H1 (cell line): Measurements from ENCODE around the gene SLC2A4. TPM values are rescaled to one million over a fixed set of nuclear protein-coding genes. Genes with fewer than 3 reads are reported as not detected.

Source experiments
- CTCF ChIA-PET: fragments of 300-600 bp; sonication (Branson Sonifier 250); formaldehyde crosslinking; loops from one replicate; lab custom pipeline; 2021; ENCODE audit not compliant: partially characterized antibody; lab: Charles Lee
- POLR2A ChIA-PET: fragments of 300-600 bp; sonication (Branson Sonifier 250); formaldehyde crosslinking; loops from one replicate; lab custom pipeline; 2021; ENCODE audit warnings: inconsistent platforms; ENCODE audit not compliant: partially characterized antibody; lab: Charles Lee
- DNase-seq, 2 experiments: peaks; one replicate each; pipeline versions ENCODE4 v3.0.0 to v3.0.0-alpha.2; 2010 to 2022; ENCODE audit warnings: low spot score in 2 of 2, low read depth in 1 of 2, mixed read lengths in 1 of 2
- FAIRE-seq: peaks from 2 replicates; lab custom pipeline; 2011; peaks lifted over from hg19 to GRCh38; lab: Jason Lieb, UNC
- H2AFZ ChIP-seq: 2 replicates; pipeline ENCODE4 v1.8.1; 2012; ENCODE audit warnings: low read length, inconsistent platforms
- H2AK5ac ChIP-seq: 2 replicates; pipeline ENCODE4 v1.6.1; 2013; ENCODE audit warnings: low read depth, low read length
- H2BK120ac ChIP-seq: replicated peaks from 2 replicates; pipeline ENCODE3; 2013; ENCODE audit warnings: low read depth, low read length, inconsistent platforms
- H2BK12ac ChIP-seq: 2 replicates; pipeline ENCODE4 v1.6.1; 2013; ENCODE audit warnings: low read depth, low read length
- H2BK15ac ChIP-seq: 2 replicates; pipeline ENCODE4 v1.6.1; 2013; ENCODE audit warnings: low read length
- H2BK20ac ChIP-seq: 2 replicates; pipeline ENCODE4 v1.6.1; 2013; ENCODE audit warnings: low read length
- H2BK5ac ChIP-seq: 2 replicates; pipeline ENCODE4 v1.6.1; 2013; ENCODE audit warnings: low read depth, low read length
- H3K14ac ChIP-seq: 2 replicates; pipeline ENCODE4 v1.6.1; 2013; ENCODE audit warnings: inconsistent platforms; ENCODE audit not compliant: insufficient read length
- H3K18ac ChIP-seq: 2 replicates; pipeline ENCODE4 v1.6.1; 2013; ENCODE audit warnings: low read length; ENCODE audit errors: extremely low read depth
- H3K23ac ChIP-seq: 2 replicates; pipeline ENCODE4 v1.6.1; 2013; ENCODE audit warnings: inconsistent platforms; ENCODE audit not compliant: insufficient read length
- H3K23me2 ChIP-seq: 2 replicates; pipeline ENCODE4 v1.6.1; 2013; ENCODE audit warnings: low read depth, low read length
- H3K27ac ChIP-seq: 2 replicates; pipeline ENCODE4 v1.6.1; 2011; ENCODE audit warnings: low read depth, low read length, inconsistent platforms
- H3K27me3 ChIP-seq, 4 experiments: replicated peaks in 1 of 4; 1 replicate in 1 of 4; 2 replicates in 3 of 4; pipeline versions ENCODE4 v1.6.1 to v1.8.1; 2011 to 2013; ENCODE audit warnings: low read length in 3 of 4, mild to moderate bottlenecking in 3 of 4, inconsistent platforms in 2 of 4, mixed read lengths in 2 of 4, moderate library complexity in 1 of 4; ENCODE audit not compliant: control insufficient read depth in 3 of 4, insufficient read depth in 3 of 4; ENCODE audit errors: extremely low read depth in 1 of 4
- H3K36me3 ChIP-seq, 4 experiments: 2 replicates each; pipeline versions ENCODE4 v1.6.1 to v1.8.1; 2011 to 2013; ENCODE audit warnings: mild to moderate bottlenecking in 4 of 4, low read length in 3 of 4, moderate library complexity in 2 of 4, control low read depth in 1 of 4, inconsistent platforms in 1 of 4; ENCODE audit not compliant: insufficient read depth in 4 of 4, control insufficient read depth in 2 of 4
- H3K4ac ChIP-seq: replicated peaks from 2 replicates; pipeline ENCODE3; 2013; ENCODE audit warnings: low read length, low read depth, mixed read lengths, inconsistent platforms; ENCODE audit not compliant: insufficient read length
- H3K4me1 ChIP-seq, 4 experiments: replicated peaks in 1 of 4; 1 replicate in 1 of 4; 2 replicates in 3 of 4; pipeline versions ENCODE4 v1.6.1 to v1.8.1; 2011 to 2013; ENCODE audit warnings: low read length in 3 of 4, inconsistent platforms in 2 of 4, mixed read lengths in 1 of 4; ENCODE audit not compliant: insufficient read depth in 4 of 4, control insufficient read depth in 3 of 4
- H3K4me2 ChIP-seq, 2 experiments: 2 replicates each; pipeline versions ENCODE4 v1.6.1 to v1.8.1; 2011 to 2013; ENCODE audit warnings: low read depth in 2 of 2, low read length in 2 of 2, control low read depth in 1 of 2, inconsistent platforms in 1 of 2, mild to moderate bottlenecking in 1 of 2; ENCODE audit not compliant: insufficient read depth in 1 of 2
- H3K4me3 ChIP-seq, 4 experiments: fragments of 200-600, 300-600 bp in 1 of 4; sonication (generic), shearing (Covaris generic), sonication (Bioruptor Twin) in 1 of 4; 2 replicates each; pipeline versions ENCODE4 v1.5.1 to v1.8.1; 2011 to 2016; ENCODE audit warnings: low read length in 4 of 4, low read depth in 3 of 4, control low read depth in 2 of 4, inconsistent platforms in 2 of 4, mild to moderate bottlenecking in 2 of 4, mixed read lengths in 1 of 4, moderate library complexity in 1 of 4; ENCODE audit not compliant: insufficient read depth in 2 of 4; ENCODE audit errors: extremely low read depth in 1 of 4
- H3K56ac ChIP-seq: replicated peaks from 2 replicates; pipeline ENCODE3; 2013; ENCODE audit warnings: low read depth, mild to moderate bottlenecking, mixed read lengths, low read length, inconsistent platforms; ENCODE audit not compliant: insufficient read length
- H3K79me1 ChIP-seq: 2 replicates; pipeline ENCODE4 v1.6.1; 2013; ENCODE audit warnings: low read depth, low read length, control low read depth
- H3K79me2 ChIP-seq, 2 experiments: 2 replicates each; pipeline versions ENCODE4 v1.6.1 to v1.8.1; 2012 to 2013; ENCODE audit warnings: low read length in 2 of 2, mild to moderate bottlenecking in 2 of 2, inconsistent platforms in 1 of 2; ENCODE audit not compliant: insufficient read depth in 2 of 2, control insufficient read depth in 1 of 2
- H3K9ac ChIP-seq, 4 experiments: replicated peaks in 1 of 4; 1 replicate in 1 of 4; 2 replicates in 3 of 4; pipeline versions ENCODE4 v1.6.1 to v1.8.1; 2011 to 2013; ENCODE audit warnings: low read depth in 3 of 4, low read length in 3 of 4, control low read depth in 2 of 4, mild to moderate bottlenecking in 2 of 4, moderate library complexity in 2 of 4, inconsistent platforms in 1 of 4; ENCODE audit errors: extremely low read depth in 1 of 4
- H3K9me3 ChIP-seq, 2 experiments: 2 replicates each; pipeline versions ENCODE4 v1.6.1 to v1.8.1; 2012 to 2013; ENCODE audit warnings: mild to moderate bottlenecking in 2 of 2, moderate library complexity in 2 of 2, control low read depth in 1 of 2, inconsistent platforms in 1 of 2, low read depth in 1 of 2, low read length in 1 of 2, mixed read lengths in 1 of 2; ENCODE audit not compliant: insufficient read depth in 2 of 2
- H4K20me1 ChIP-seq, 2 experiments: replicated peaks in 1 of 2; 2 replicates each; pipeline versions ENCODE3 to v1.8.1; 2011 to 2013; ENCODE audit warnings: inconsistent platforms in 2 of 2, low read length in 2 of 2, mild to moderate bottlenecking in 1 of 2; ENCODE audit not compliant: insufficient read depth in 2 of 2, control insufficient read depth in 1 of 2
- H4K5ac ChIP-seq: 2 replicates; pipeline ENCODE4 v1.6.1; 2013; ENCODE audit warnings: low read length, low read depth, mixed read lengths, inconsistent platforms; ENCODE audit not compliant: insufficient read length
- H4K8ac ChIP-seq: 2 replicates; pipeline ENCODE4 v1.8.0; 2013; ENCODE audit warnings: mild to moderate bottlenecking, moderate library complexity, low read length, inconsistent platforms; ENCODE audit not compliant: insufficient read depth; ENCODE audit errors: extremely low read depth
- H4K91ac ChIP-seq: replicated peaks from 2 replicates; pipeline ENCODE3; 2013; ENCODE audit warnings: low read length, mixed read lengths, inconsistent platforms; ENCODE audit not compliant: insufficient read length
- ATF3 ChIP-seq: IDR thresholded peaks from 2 replicates; pipeline ENCODE4 v1.6.1; 2011; ENCODE audit warnings: low read depth, mild to moderate bottlenecking, low read length; ENCODE audit not compliant: insufficient read depth
- CBX8 ChIP-seq: fragments of 300-800, 300-1000 bp; sonication (generic); IDR thresholded peaks from 2 replicates; pipeline ENCODE4 v1.7.1; 2016; ENCODE audit warnings: low read depth, low read length, borderline replicate concordance
- CTCF ChIP-seq, 3 experiments: IDR thresholded peaks; 1 replicate in 2 of 3; 2 replicates in 1 of 3; pipeline versions ENCODE4 v1.5.1 to v1.6.1; 2011; ENCODE audit warnings: low read length in 3 of 3, mild to moderate bottlenecking in 3 of 3, inconsistent platforms in 2 of 3, low read depth in 1 of 3, moderate library complexity in 1 of 3; ENCODE audit not compliant: insufficient read depth in 1 of 3; ENCODE audit errors: control extremely low read depth in 1 of 3
- KDM1A ChIP-seq: fragments of 200-600, 300-600 bp; sonication (generic); IDR thresholded peaks from 2 replicates; pipeline ENCODE4 v1.7.1; 2016; ENCODE audit warnings: mild to moderate bottlenecking, low read length, borderline replicate concordance
- KDM5A ChIP-seq: fragments of 200-600 bp; IDR thresholded peaks from 2 replicates; pipeline ENCODE4 v1.7.1; 2012; ENCODE audit warnings: mild to moderate bottlenecking, low read length, inconsistent platforms, mixed read lengths
- MAFK ChIP-seq: IDR thresholded peaks from 2 replicates; pipeline ENCODE4 v1.6.1; 2012; ENCODE audit warnings: low read depth, mild to moderate bottlenecking, improper control_type of control experiment, low read length
- MAX ChIP-seq: IDR thresholded peaks from 2 replicates; pipeline ENCODE4 v1.6.1; 2012; ENCODE audit warnings: inconsistent platforms
- SIN3A ChIP-seq, 2 experiments: IDR thresholded peaks in 1 of 2; conservative IDR thresholded peaks in 1 of 2; 2 replicates each; pipeline ENCODE4 v1.6.1; 2011 to 2012; ENCODE audit warnings: low read length in 2 of 2, improper control_type of control experiment in 1 of 2, low read depth in 1 of 2, mild to moderate bottlenecking in 1 of 2
- TAF1 ChIP-seq: IDR thresholded peaks from 2 replicates; pipeline ENCODE4 v1.6.1; 2011; ENCODE audit warnings: mild to moderate bottlenecking, low read depth, low read length
- WGBS, 2 experiments: shearing (Covaris generic) in 1 of 2; methylation state at CpG; one replicate each; pipeline versions ENCODE4 v1.1.6 to v1.1.7; 2013 to 2015; ENCODE audit warnings: low lambda C conversion rate in 2 of 2, mixed read lengths in 2 of 2, inconsistent platforms in 1 of 2, low coverage in 1 of 2, missing lambda C conversion rate in 1 of 2; ENCODE audit not compliant: insufficient replicate concordance in 2 of 2, insufficient coverage in 1 of 2, insufficient read length in 1 of 2; ENCODE audit errors: extremely low coverage in 1 of 2, missing lambda C conversion rate in 1 of 2; 5-methylcytosine and 5-hydroxymethylcytosine counted together
- polyA plus RNA-seq, 7 experiments: library from polyadenylated mRNA; depleted of rRNA in 3 of 7; stranded (reverse) in 5 of 7; unstranded in 2 of 7; fragments of >200 nt in 5 of 7; fragments of 200-250 nt in 2 of 7; gene quantifications; 1 replicate in 5 of 7; 2 replicates in 1 of 7; 4 replicates in 1 of 7; pipeline versions ENCODE4 v1.2.1 to v1.2.3, GENCODE V29; 2011 to 2013; ENCODE audit warnings: missing spikeins in 2 of 7, mixed read lengths in 2 of 7
- total RNA-seq: library from RNA; stranded (reverse); fragmentation: NEBNext Ultra II Directional; extraction: Animal tissue kit (Norgen Biotek cat#: 25700); gene quantifications from 2 replicates; pipeline ENCODE4 v1.2.1, GENCODE V29; 2021

Gene SLC2A4
- total and polyA plus RNA-seq, 2 of the 8 experiments (the other 6 are each of a cell fraction or from before 2014, with no cell fraction given), result 5.7 to 6.9 TPM

DNA sequence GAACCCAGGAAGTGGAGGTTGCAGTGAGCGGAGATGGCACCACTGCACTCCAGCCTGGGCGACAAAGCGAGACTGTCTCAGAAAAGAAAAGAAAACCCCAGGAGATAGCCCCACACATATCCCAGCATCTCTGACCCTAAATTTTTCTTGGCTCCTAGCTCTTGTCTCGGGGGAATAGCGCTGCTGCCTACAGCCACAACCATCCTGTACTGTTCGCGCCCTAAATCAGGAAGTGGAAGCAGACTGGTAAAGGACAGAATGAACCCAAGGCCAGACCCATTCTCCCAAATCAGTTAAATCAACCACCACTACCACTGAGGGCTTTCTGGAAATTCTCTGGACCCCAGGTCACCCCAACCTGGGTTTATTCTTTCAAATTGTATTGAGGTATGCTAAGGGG, 31.7 kb upstream of the SLC2A4 start:
- H4K91ac ChIP-seq, result no peak overlapping the region
- no peak for TF ChIP-seq KDM5A
- no peak for TF ChIP-seq ATF3
- no peak for TF ChIP-seq TAF1
- no peak for TF ChIP-seq SIN3A (conservative IDR thresholded peaks at IDR 0.05 in 1 of 2, IDR thresholded peaks at IDR 0.05 in 1 of 2; ENCODE audit: low read depth in 1 of 2, low read length in 2 of 2)
- no peak for TF ChIP-seq MAX
- no peak for TF ChIP-seq CBX8
- no peak for TF ChIP-seq MAFK
- TF ChIP-seq CTCF (IDR thresholded peaks at IDR 0.05; ENCODE audit: control extremely low read depth in 1 of 3, insufficient read depth in 1 of 3, low read depth in 1 of 3, low read length in 3 of 3), result no peak
- no peak for TF ChIP-seq KDM1A

More for the DNA sequence above, 31.7 kb upstream of the SLC2A4 start:
- Histone ChIP-seq H3K79me1 (peaks cover 16% of the 10 kb centered on the region), H2BK120ac (no peak overlapping the region), H2BK20ac (no peak overlapping the region), H3K4me1 (peaks cover 3 to 12% (median 5%) of the 10 kb centered on the region in 4 experiments), H3K79me2 (peaks cover 23 to 54% of the 10 kb centered on the region in 2 experiments), H4K8ac (no peak overlapping the region), H4K20me1 (peaks cover 4 to 11% of the 10 kb centered on the region in 2 experiments), H3K9ac (no peak overlapping the region; a peak in 1 of 7 replicates), H2AFZ (no peak overlapping the region), H3K14ac (no peak overlapping the region), H3K4ac (no peak overlapping the region), H3K23me2 (peaks cover 7% of the 10 kb centered on the region), H3K18ac (no peak overlapping the region), H3K36me3 (peaks cover 9 to 25% (median 18%) of the 10 kb centered on the region in 4 experiments; a peak in 7 of 8 replicates), H2BK15ac (no peak overlapping the region), H3K27me3 (no peaks in the 10 kb centered on the region), H3K4me3 (peak overlapping the region in 2 of 4 experiments; percentile 78 to 84; a peak in 5 of 8 replicates), H2AK5ac (no peak overlapping the region), H3K27ac (no peak overlapping the region), H3K9me3 (no peaks in the 10 kb centered on the region), H4K5ac (no peak overlapping the region), H2BK12ac (no peak overlapping the region), H2BK5ac (no peak overlapping the region), H3K4me2 (peak overlapping the region; percentile 82 to 99; a peak in 3 of 4 replicates), H3K56ac (no peak overlapping the region), H3K23ac (no peak overlapping the region)
- CTCF ChIA-PET, result interaction anchor here (1.2 to 1.4 kb wide), 3 partner anchors 8 to 43 kb away, joined by 3 to 7 read pairs (median 4); partner anchors contain the start of gene SLC2A4
- FAIRE-seq, result no peak
- WGBS, 2 experiments, result 96% methylated on average over 7 of the region's 7 CpGs; no CpG with 5 or more reads in 1 of the 2 experiments
- DNase-seq, result no peak
- POLR2A ChIA-PET, result interaction anchor here (1.0 to 8.3 kb wide), 7 partner anchors 7 to 65 kb away, joined by 4 to 121 read pairs (median 12); partner anchors contain the start of genes ACADVL, CLDN7, DLG4 and DVL2
